Keratinocyte (primary cell): ENCODE data around the gene PLAC9.

ENCODE experiments used
- CTCF ChIP-seq, 3 experiments: IDR thresholded peaks in 1 of 3; conservative IDR thresholded peaks in 1 of 3; optimal IDR thresholded peaks in 1 of 3; 2 replicates in 2 of 3; 3 replicates in 1 of 3; pipeline versions ENCODE3 to v1.5.1; 2011; ENCODE audit warnings: low read length in 3 of 3, mild to moderate bottlenecking in 3 of 3, moderate library complexity in 2 of 3, control low read depth in 1 of 3, inconsistent platforms in 1 of 3; ENCODE audit not compliant: insufficient read depth in 2 of 3; ENCODE audit errors: extremely low read depth in 1 of 3
- EZH2 ChIP-seq: IDR thresholded peaks from one replicate; pipeline ENCODE4 v1.6.1; 2012; ENCODE audit warnings: inconsistent platforms, mild to moderate bottlenecking, low read length, moderate library complexity

- no peak for TF ChIP-seq CTCF (optimal IDR thresholded peaks at IDR 0.05 in 1 of 3, IDR thresholded peaks at IDR 0.05 in 1 of 3, conservative IDR thresholded peaks at IDR 0.05 in 1 of 3; ENCODE audit: extremely low read depth in 1 of 3, insufficient read depth in 2 of 3, low read length in 3 of 3)
- TF ChIP-seq EZH2: no peak
These were observed 21.5 kb upstream of the PLAC9 start for GRCh38 chr10:80110986-80111385.
